ENCODE results near the gene CAPNS1. TPM values are rescaled to one million over a fixed set of nuclear protein-coding genes. Genes with fewer than 3 reads are reported as not detected.
A peak's percentile ranks its signal among the peaks of the same experiment; 100 is the strongest.

CAPNS1 gene
- total and polyA plus RNA-seq, 2 of the 4 experiments (the other 2 are of a cell fraction), result 436 to 988 TPM

DNA sequence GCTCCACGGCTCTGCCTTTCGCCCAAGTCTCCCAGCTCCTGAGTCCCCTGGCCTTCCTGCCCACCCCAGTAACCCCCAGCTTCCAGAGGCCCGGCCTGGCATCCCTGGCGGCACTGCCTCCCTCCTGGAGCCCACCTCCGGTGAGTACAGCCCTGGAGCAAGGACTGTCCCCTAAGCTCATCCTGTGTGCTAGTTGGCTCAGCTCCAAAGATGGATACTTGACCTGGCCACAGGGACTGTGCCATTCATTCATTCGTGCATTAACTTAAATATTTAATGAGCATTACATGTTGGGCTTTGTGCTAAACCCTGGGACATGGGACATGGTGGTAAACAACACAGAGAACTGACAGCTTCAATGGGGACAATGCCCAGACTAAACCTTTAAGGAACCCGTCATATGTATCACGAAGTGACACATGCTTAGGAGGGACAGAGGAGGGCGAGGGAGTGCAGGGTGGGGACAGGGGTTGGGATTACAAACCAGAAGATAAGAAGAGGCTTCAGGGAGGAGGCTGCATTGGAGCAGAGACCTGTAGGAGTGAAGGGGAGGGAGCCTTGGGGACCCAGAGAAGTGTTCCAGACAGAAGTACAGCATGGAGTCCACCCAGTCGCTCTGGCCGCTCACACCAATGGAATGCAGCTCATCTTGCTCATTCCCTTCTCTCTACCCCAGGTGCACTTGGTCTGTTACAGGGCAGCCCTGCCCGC, 35.9 kb upstream of the CAPNS1 start:
- DNase-seq, result peak; percentile 30

More for the DNA sequence above, 35.9 kb upstream of the CAPNS1 start:
- Histone ChIP-seq H2BK20ac (ENCODE audit: low read depth, low read length) (no peak overlapping the region), H2BK5ac (ENCODE audit: low read depth, low read length, poor library complexity, severe bottlenecking) (no peak overlapping the region), H4K5ac (ENCODE audit: low read depth, low read length) (no peak overlapping the region), H3K27me3 (ENCODE audit: control insufficient read depth, insufficient read depth, low read length) (no peaks in the 10 kb centered on the region), H3K23ac (ENCODE audit: low read depth, low read length) (no peak overlapping the region), H3K14ac (replicated peaks; ENCODE audit: low read depth, low read length) (no peak overlapping the region), H2BK15ac (ENCODE audit: low read depth, low read length) (no peak overlapping the region), H3K56ac (ENCODE audit: extremely low read depth, insufficient read depth, low read length) (no peak overlapping the region), H3K9me1 (ENCODE audit: insufficient read depth, low read length) (no peaks in the 10 kb centered on the region), H3K4ac (ENCODE audit: low read depth, low read length) (no peak overlapping the region), H3K4me3 (ENCODE audit: insufficient read depth, low read depth, low read length) (no peak overlapping the region), H3K4me2 (ENCODE audit: low read depth, low read length) (no peak overlapping the region), H3K9me3 (ENCODE audit: control insufficient read depth, insufficient read depth, low read length) (no peaks in the 10 kb centered on the region), H3K27ac (ENCODE audit: insufficient read depth, low read length) (no peak overlapping the region), H4K8ac (ENCODE audit: low read depth in 2 of 2, low read length in 2 of 2) (no peak overlapping the region), H2AK9ac (replicated peaks; ENCODE audit: low read depth, low read length, poor library complexity) (peak overlapping the region; percentile 40), H3K4me1 (ENCODE audit: control insufficient read depth, insufficient read depth, low read length) (no peaks in the 10 kb centered on the region), H4K20me1 (ENCODE audit: insufficient read depth, low read length) (no peaks in the 10 kb centered on the region), H3K36me3 (ENCODE audit: control insufficient read depth, insufficient read depth, low read length) (peaks cover 8% of the 10 kb centered on the region), H3K9ac (ENCODE audit: low read depth, low read length) (no peak overlapping the region), H2AFZ (replicated peaks; ENCODE audit: low read length, poor library complexity) (peak overlapping the region; percentile 1), H2AK5ac (ENCODE audit: low read depth, low read length) (no peak overlapping the region), H3K79me1 (ENCODE audit: low read depth in 1 of 2, low read length in 2 of 2) (peaks cover 0 to 3% of the 10 kb centered on the region in 2 experiments; a peak in 1 of 4 replicates), H4K91ac (ENCODE audit: insufficient read depth, low read depth, low read length) (no peak overlapping the region), H2BK120ac (ENCODE audit: low read depth, low read length) (no peak overlapping the region), H3K18ac (ENCODE audit: low read depth, low read length) (no peak overlapping the region)
- TF ChIP-seq MXI1 (IDR thresholded peaks at IDR 0.05; ENCODE audit: borderline replicate concordance, low read depth, low read length), result no peak
- TF ChIP-seq, protein P1, sequence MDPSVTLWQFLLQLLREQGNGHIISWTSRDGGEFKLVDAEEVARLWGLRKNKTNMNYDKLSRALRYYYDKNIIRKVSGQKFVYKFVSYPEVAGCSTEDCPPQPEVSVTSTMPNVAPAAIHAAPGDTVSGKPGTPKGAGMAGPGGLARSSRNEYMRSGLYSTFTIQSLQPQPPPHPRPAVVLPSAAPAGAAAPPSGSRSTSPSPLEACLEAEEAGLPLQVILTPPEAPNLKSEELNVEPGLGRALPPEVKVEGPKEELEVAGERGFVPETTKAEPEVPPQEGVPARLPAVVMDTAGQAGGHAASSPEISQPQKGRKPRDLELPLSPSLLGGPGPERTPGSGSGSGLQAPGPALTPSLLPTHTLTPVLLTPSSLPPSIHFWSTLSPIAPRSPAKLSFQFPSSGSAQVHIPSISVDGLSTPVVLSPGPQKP (IDR thresholded peaks at IDR 0.05; ENCODE audit: borderline replicate concordance, low read depth, low read length), result no peak
- no peak for TF ChIP-seq SMC3 (IDR thresholded peaks at IDR 0.05; ENCODE audit: low read depth, low read length)
- TF ChIP-seq, protein P2, sequence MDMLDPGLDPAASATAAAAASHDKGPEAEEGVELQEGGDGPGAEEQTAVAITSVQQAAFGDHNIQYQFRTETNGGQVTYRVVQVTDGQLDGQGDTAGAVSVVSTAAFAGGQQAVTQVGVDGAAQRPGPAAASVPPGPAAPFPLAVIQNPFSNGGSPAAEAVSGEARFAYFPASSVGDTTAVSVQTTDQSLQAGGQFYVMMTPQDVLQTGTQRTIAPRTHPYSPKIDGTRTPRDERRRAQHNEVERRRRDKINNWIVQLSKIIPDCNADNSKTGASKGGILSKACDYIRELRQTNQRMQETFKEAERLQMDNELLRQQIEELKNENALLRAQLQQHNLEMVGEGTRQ (IDR thresholded peaks at IDR 0.05; ENCODE audit: low read depth, low read length), result no peak
- TF ChIP-seq MAFK (IDR thresholded peaks at IDR 0.05; ENCODE audit: low read depth, low read length), result no peak
- TF ChIP-seq RFX5 (IDR thresholded peaks at IDR 0.05; ENCODE audit: low read depth, low read length), result no peak
- no peak for TF ChIP-seq BHLHE40 (IDR thresholded peaks at IDR 0.05; ENCODE audit: low read depth, low read length)
- TF ChIP-seq RAD21 (IDR thresholded peaks at IDR 0.05; ENCODE audit: low read length), result no peak
- TF ChIP-seq FOS (IDR thresholded peaks at IDR 0.05; ENCODE audit: low read depth, low read length), result no peak
- no peak for TF ChIP-seq NFE2L2 (IDR thresholded peaks at IDR 0.05; ENCODE audit: low read depth, low read length)
- TF ChIP-seq RCOR1 (IDR thresholded peaks at IDR 0.05; ENCODE audit: insufficient replicate concordance, low read length), result no peak
- no peak for TF ChIP-seq CHD1 (IDR thresholded peaks at IDR 0.05; ENCODE audit: low read depth, low read length)
- in situ Hi-C loops (cut with MboI; ENCODE audit: low sequenced_read_pairs), result no loop called here
- intact Hi-C loops (cut with micrococcal nuclease), result no loop called here
- dilution Hi-C loops (cut with HindIII; ENCODE audit: low sequenced_read_pairs, unreplicated experiment), result no loop called here
- ChIA-PET CTCF (no interaction called here), POLR2A (ENCODE audit: unreplicated experiment) (no interaction called here)
- BruUV-seq (replicated peaks), result no TSS peak
- WGBS, 2 experiments (ENCODE audit: extremely low coverage in 2 of 2, insufficient read length in 1 of 2), result 100% methylated on average over 1 of the region's 12 CpGs; no CpG with 5 or more reads in 1 of the 2 experiments
- ATAC-seq (ENCODE audit: low read depth), result peak; percentile 28; the same call in 1 of the 2 replicates
